ENCODE measurements around the gene MOSMO. TPM values are rescaled to one million over a fixed set of nuclear protein-coding genes. Genes with fewer than 3 reads are reported as not detected.
A peak's percentile ranks its signal among the peaks of the same experiment; 100 is the strongest.

MOSMO gene
- total RNA-seq, 1 experiment from 2014 or later: 12.4 TPM

GRCh38 chr16:22027633-22028032, 19.7 kb downstream of the MOSMO start:
- Histone ChIP-seq H3K79me2 (ENCODE audit: low read length) (peaks cover 89% of the 10 kb centered on the region), H3K9me3 (ENCODE audit: low read length) (no peaks in the 10 kb centered on the region), H3K9me2 (replicated peaks; ENCODE audit: low read length) (no peaks in the 10 kb centered on the region), H4K20me1 (ENCODE audit: low read length) (no peaks in the 10 kb centered on the region), H3F3A (ENCODE audit: low read length, unreplicated experiment) (peaks cover 3% of the 10 kb centered on the region), H2AFZ (ENCODE audit: low read length) (no peak overlapping the region), H3K9ac (ENCODE audit: low read length) (peak overlapping the region; percentile 81), H3K4me3 (ENCODE audit: low read length) (peak overlapping the region; percentile 48), H3K4me2 (ENCODE audit: low read length) (peak overlapping the region; percentile 78), H3K27ac (ENCODE audit: low read length) (peak overlapping the region; percentile 96), H3K27me3 (ENCODE audit: low read length) (no peaks in the 10 kb centered on the region), H3K36me3 (ENCODE audit: low read depth, low read length) (peaks cover 29% of the 10 kb centered on the region), H3K4me1 (ENCODE audit: insufficient read depth, low read length) (peaks cover 57% of the 10 kb centered on the region)
- no peak for TF ChIP-seq CTCF (conservative IDR thresholded peaks at IDR 0.05; ENCODE audit: low read depth, low read length)
- TF ChIP-seq EZH2phosphoT487 (IDR thresholded peaks at IDR 0.05; ENCODE audit: borderline replicate concordance, low read length): no peak
- TF ChIP-seq EZH2 (IDR thresholded peaks at IDR 0.05; ENCODE audit: low read length, unreplicated experiment): no peak
- DNase-seq: no peak
- CTCF ChIA-PET: interaction anchor here (1.6 kb wide), 1 partner anchor 50 kb away, joined by 14 read pairs; no protein-coding TSS in a partner anchor
- intact Hi-C loops (cut with micrococcal nuclease): loop anchor here (2.0 kb wide), 2 partner anchors 19 to 49 kb away; partner anchors contain the start of gene MOSMO
- POLR2A ChIA-PET (ENCODE audit: unreplicated experiment): no interaction called here
- ATAC-seq: no peak
- BruUV-seq (replicated peaks): no TSS peak

DNA sequence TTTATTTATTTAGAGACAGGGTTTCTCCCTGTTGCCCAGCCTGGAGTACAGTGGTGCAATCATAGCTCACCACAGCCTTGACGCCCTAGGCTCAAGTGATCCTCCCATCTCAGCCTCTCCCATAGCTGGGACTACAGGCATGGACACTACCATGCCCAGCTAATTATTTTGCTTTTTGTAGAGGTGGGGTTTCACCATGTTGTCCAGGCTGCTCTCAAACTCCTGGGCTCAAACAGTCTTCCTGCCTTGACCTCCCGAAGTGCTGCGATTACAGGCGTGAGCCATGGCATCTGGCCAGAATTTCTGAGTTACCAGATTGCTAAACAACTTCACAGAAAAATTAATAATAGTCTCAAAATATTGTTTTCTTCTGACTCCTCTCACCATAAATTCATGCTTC, 21.7 kb downstream of the MOSMO start:
- H3K4me2 ChIP-seq (ENCODE audit: low read length): no peak overlapping the region
- peaks cover 89% of the 10 kb centered on the region for H3K79me2 ChIP-seq (ENCODE audit: low read length)
- no TSS peak for BruUV-seq (replicated peaks)
- ChIA-PET CTCF (no interaction called here), POLR2A (ENCODE audit: unreplicated experiment) (no interaction called here)
- no peaks in the 10 kb centered on the region for H3K9me3 ChIP-seq (ENCODE audit: low read length)
- no peaks in the 10 kb centered on the region for H3K27me3 ChIP-seq (ENCODE audit: low read length)
- no peaks in the 10 kb centered on the region for H3K9me2 ChIP-seq (replicated peaks; ENCODE audit: low read length)
- peaks cover 26% of the 10 kb centered on the region for H3K36me3 ChIP-seq (ENCODE audit: low read depth, low read length)
- H3K27ac ChIP-seq (ENCODE audit: low read length): peak overlapping the region; percentile 26; the same call in 1 of the 2 replicates
- H3K4me1 ChIP-seq (ENCODE audit: insufficient read depth, low read length): peaks cover 48% of the 10 kb centered on the region
- no peak overlapping the region for H3K4me3 ChIP-seq (ENCODE audit: low read length)
- H2AFZ ChIP-seq (ENCODE audit: low read length): no peak overlapping the region
- no peaks in the 10 kb centered on the region for H4K20me1 ChIP-seq (ENCODE audit: low read length)
- intact Hi-C loops (cut with micrococcal nuclease): no loop called here
- TF ChIP-seq EZH2phosphoT487 (IDR thresholded peaks at IDR 0.05; ENCODE audit: borderline replicate concordance, low read length) (no peak), CTCF (conservative IDR thresholded peaks at IDR 0.05; ENCODE audit: low read depth, low read length) (no peak), EZH2 (IDR thresholded peaks at IDR 0.05; ENCODE audit: low read length, unreplicated experiment) (no peak)
- peaks cover 3% of the 10 kb centered on the region for H3F3A ChIP-seq (ENCODE audit: low read length, unreplicated experiment)
- ATAC-seq (no peak), DNase-seq (no peak)
- no peak overlapping the region for H3K9ac ChIP-seq (ENCODE audit: low read length)

- no peak overlapping the region for H3K4me2 ChIP-seq (ENCODE audit: low read length)
- H3K79me2 ChIP-seq (ENCODE audit: low read length): peaks cover 89% of the 10 kb centered on the region
- peaks cover 26% of the 10 kb centered on the region for H3K36me3 ChIP-seq (ENCODE audit: low read depth, low read length)
- intact Hi-C loops (cut with micrococcal nuclease): no loop called here
- no peaks in the 10 kb centered on the region for H3K9me2 ChIP-seq (replicated peaks; ENCODE audit: low read length)
- peak overlapping the region; percentile 26; the same call in 1 of the 2 replicates for H3K27ac ChIP-seq (ENCODE audit: low read length)
- ChIA-PET CTCF (no interaction called here), POLR2A (ENCODE audit: unreplicated experiment) (no interaction called here)
- H4K20me1 ChIP-seq (ENCODE audit: low read length): no peaks in the 10 kb centered on the region
- no TSS peak for BruUV-seq (replicated peaks)
- H3K27me3 ChIP-seq (ENCODE audit: low read length): no peaks in the 10 kb centered on the region
- ATAC-seq (no peak), DNase-seq (no peak)
- TF ChIP-seq EZH2phosphoT487 (IDR thresholded peaks at IDR 0.05; ENCODE audit: borderline replicate concordance, low read length): no peak
- TF ChIP-seq CTCF (conservative IDR thresholded peaks at IDR 0.05; ENCODE audit: low read depth, low read length): no peak
- TF ChIP-seq EZH2 (IDR thresholded peaks at IDR 0.05; ENCODE audit: low read length, unreplicated experiment): no peak
- H3K4me3 ChIP-seq (ENCODE audit: low read length): no peak overlapping the region
- no peak overlapping the region for H2AFZ ChIP-seq (ENCODE audit: low read length)
- H3K9ac ChIP-seq (ENCODE audit: low read length): no peak overlapping the region
- no peaks in the 10 kb centered on the region for H3K9me3 ChIP-seq (ENCODE audit: low read length)
- H3F3A ChIP-seq (ENCODE audit: low read length, unreplicated experiment): peaks cover 3% of the 10 kb centered on the region
- peaks cover 43% of the 10 kb centered on the region for H3K4me1 ChIP-seq (ENCODE audit: insufficient read depth, low read length)
Observed at GRCh38 chr16:22030087-22030812, 22.3 kb downstream of the MOSMO start.
